ENCODE results near the gene POP5. TPM values are rescaled to one million over a fixed set of nuclear protein-coding genes. Genes with fewer than 3 reads are reported as not detected.
A peak's percentile ranks its signal among the peaks of the same experiment; 100 is the strongest.

Gene POP5
- total RNA-seq, 3 donors from 2014 or later = 35.4 to 43.8 (median 42.4) TPM

- H3K36me3 ChIP-seq = peaks cover 10% of the 10 kb centered on the region
Observed at GRCh38 chr12:120579179-120579578, 2.0 kb downstream of the POP5 start.

GRCh38 chr12:120574106-120574505, 7.1 kb downstream of the POP5 start:
- Histone ChIP-seq H3K4me3 (no peak overlapping the region), H3K4me1 (no peaks in the 10 kb centered on the region), H3K27me3 (no peaks in the 10 kb centered on the region), H3K27ac (peak overlapping the region in 1 of 2 donors; percentile 6), H3K9me3 (no peaks in the 10 kb centered on the region), H3K36me3 (peaks cover 20% of the 10 kb centered on the region)
- TF ChIP-seq CTCF (IDR thresholded peaks at IDR 0.05) (no peak), POLR2A (IDR thresholded peaks at IDR 0.05) (no peak), POLR2AphosphoS5 (IDR thresholded peaks at IDR 0.05) (no peak)
- intact Hi-C loops (cut with DNase I; ENCODE audit: low total_unique reads) = no loop called here
- no peak for DNase-seq (ENCODE audit: low spot score in 2 of 2)

More at GRCh38 chr12:120579179-120579578, 2.0 kb downstream of the POP5 start:
- H3K27ac ChIP-seq = no peak overlapping the region
- TF ChIP-seq POLR2A (IDR thresholded peaks at IDR 0.05) (no peak), POLR2AphosphoS5 (IDR thresholded peaks at IDR 0.05) (no peak), CTCF (IDR thresholded peaks at IDR 0.05) (no peak)
- no peaks in the 10 kb centered on the region for H3K9me3 ChIP-seq
- intact Hi-C loops (cut with DNase I; ENCODE audit: low total_unique reads) = loop anchor here (5.0 kb wide), 1 partner anchor 523 kb away; no protein-coding TSS in a partner anchor
- H3K4me3 ChIP-seq = no peak overlapping the region
- DNase-seq (ENCODE audit: low spot score in 2 of 2) = no peak
- H3K4me1 ChIP-seq = peaks cover 0 to 5% of the 10 kb centered on the region in 2 donors
- H3K27me3 ChIP-seq = no peaks in the 10 kb centered on the region

GRCh38 chr12:120573560-120573959, 7.6 kb downstream of the POP5 start:
- no peaks in the 10 kb centered on the region for H3K4me1 ChIP-seq
- intact Hi-C loops (cut with DNase I; ENCODE audit: low total_unique reads) = no loop called here
- TF ChIP-seq POLR2A (IDR thresholded peaks at IDR 0.05) (no peak), CTCF (IDR thresholded peaks at IDR 0.05) (no peak), POLR2AphosphoS5 (IDR thresholded peaks at IDR 0.05) (no peak)
- H3K4me3 ChIP-seq = no peak overlapping the region
- H3K36me3 ChIP-seq = peaks cover 20% of the 10 kb centered on the region
- no peaks in the 10 kb centered on the region for H3K9me3 ChIP-seq
- no peaks in the 10 kb centered on the region for H3K27me3 ChIP-seq
- no peak for DNase-seq (ENCODE audit: low spot score in 2 of 2)
- H3K27ac ChIP-seq = peak overlapping the region; percentile 6 to 17

GRCh38 chr12:120571299-120571698, 9.9 kb downstream of the POP5 start:
- TF ChIP-seq POLR2AphosphoS5 (IDR thresholded peaks at IDR 0.05) (no peak), POLR2A (IDR thresholded peaks at IDR 0.05) (no peak)
- intact Hi-C loops (cut with DNase I; ENCODE audit: low total_unique reads) = no loop called here
- Histone ChIP-seq H3K4me3 (no peak overlapping the region), H3K36me3 (peaks cover 27% of the 10 kb centered on the region), H3K4me1 (no peaks in the 10 kb centered on the region), H3K27ac (no peak overlapping the region), H3K27me3 (no peaks in the 10 kb centered on the region), H3K9me3 (no peaks in the 10 kb centered on the region)
- DNase-seq (ENCODE audit: low spot score in 2 of 2) = no peak

- no peak for DNase-seq (ENCODE audit: low spot score in 2 of 2)
- TF ChIP-seq POLR2AphosphoS5 (IDR thresholded peaks at IDR 0.05) = no peak
- TF ChIP-seq POLR2A (IDR thresholded peaks at IDR 0.05) = no peak
- no peak for TF ChIP-seq CTCF (IDR thresholded peaks at IDR 0.05)
- Histone ChIP-seq H3K9me3 (no peaks in the 10 kb centered on the region), H3K36me3 (peaks cover 21% of the 10 kb centered on the region), H3K4me1 (no peaks in the 10 kb centered on the region), H3K4me3 (no peak overlapping the region), H3K27ac (no peak overlapping the region), H3K27me3 (no peaks in the 10 kb centered on the region)
- intact Hi-C loops (cut with DNase I; ENCODE audit: low total_unique reads) = no loop called here
Observed at GRCh38 chr12:120563495-120563894, 17.7 kb downstream of the POP5 start.

GRCh38 chr12:120562906-120563305, 18.3 kb downstream of the POP5 start:
- no peaks in the 10 kb centered on the region for H3K27me3 ChIP-seq
- peaks cover 18% of the 10 kb centered on the region for H3K36me3 ChIP-seq
- intact Hi-C loops (cut with DNase I; ENCODE audit: low total_unique reads) = no loop called here
- H3K4me1 ChIP-seq = no peaks in the 10 kb centered on the region
- no peak for TF ChIP-seq CTCF (IDR thresholded peaks at IDR 0.05)
- TF ChIP-seq POLR2A (IDR thresholded peaks at IDR 0.05) = no peak
- TF ChIP-seq POLR2AphosphoS5 (IDR thresholded peaks at IDR 0.05) = no peak
- DNase-seq (ENCODE audit: low spot score in 2 of 2) = no peak
- H3K9me3 ChIP-seq = no peaks in the 10 kb centered on the region
- H3K27ac ChIP-seq = no peak overlapping the region
- H3K4me3 ChIP-seq = no peak overlapping the region
